Measurements from ENCODE around the gene COG8. TPM values are rescaled to one million over a fixed set of nuclear protein-coding genes. Genes with fewer than 3 reads are reported as not detected.

The COG8 gene
- total RNA-seq, 1 donor from 2014 or later, result 32.4 TPM

DNA sequence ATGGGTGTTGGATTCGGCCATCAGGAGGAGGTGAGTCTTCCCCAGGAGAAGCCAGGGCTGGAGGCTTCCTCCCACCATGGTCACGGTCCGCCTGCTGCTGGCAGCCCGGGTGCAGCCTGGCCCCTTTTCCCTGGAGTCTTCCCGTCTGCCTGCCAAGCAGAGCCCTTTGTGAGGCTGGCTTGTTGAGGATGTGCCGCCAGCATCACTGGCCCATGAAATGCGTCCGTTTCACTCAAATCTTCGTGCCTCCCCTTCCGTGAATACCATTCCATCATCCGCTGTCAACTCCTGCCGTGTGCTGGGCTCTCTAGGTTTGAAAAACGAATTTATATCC, 18.7 kb downstream of the COG8 start:
- no peak overlapping the region for H3K27ac Mint-ChIP-seq (ENCODE audit: unreplicated experiment)
- DNase-seq (ENCODE audit: low read depth) (no peak), FAIRE-seq (no peak)
- no peaks in the 10 kb centered on the region for H3K27me3 Mint-ChIP-seq (ENCODE audit: low read depth, unreplicated experiment)
- H3K27me3 ChIP-seq (ENCODE audit: insufficient read depth, low read length), result no peaks in the 10 kb centered on the region
- no peaks in the 10 kb centered on the region for H3K4me1 ChIP-seq (ENCODE audit: insufficient read depth, low read length)
- H2AFZ ChIP-seq (ENCODE audit: low read depth, low read length), result no peak overlapping the region
- peaks cover 21% of the 10 kb centered on the region for H3K36me3 Mint-ChIP-seq (ENCODE audit: low read depth, unreplicated experiment)
- no peak overlapping the region for H3K27ac ChIP-seq (ENCODE audit: low read depth, low read length)
- H3K9me3 Mint-ChIP-seq (ENCODE audit: unreplicated experiment), result no peaks in the 10 kb centered on the region
- no peak overlapping the region for H3K4me3 Mint-ChIP-seq (ENCODE audit: unreplicated experiment)
- H3K4me3 ChIP-seq (ENCODE audit: insufficient read depth, low read depth, low read length), result no peak overlapping the region
- H3K4me2 ChIP-seq (ENCODE audit: low read length), result no peak overlapping the region
- TF ChIP-seq, protein P1, sequence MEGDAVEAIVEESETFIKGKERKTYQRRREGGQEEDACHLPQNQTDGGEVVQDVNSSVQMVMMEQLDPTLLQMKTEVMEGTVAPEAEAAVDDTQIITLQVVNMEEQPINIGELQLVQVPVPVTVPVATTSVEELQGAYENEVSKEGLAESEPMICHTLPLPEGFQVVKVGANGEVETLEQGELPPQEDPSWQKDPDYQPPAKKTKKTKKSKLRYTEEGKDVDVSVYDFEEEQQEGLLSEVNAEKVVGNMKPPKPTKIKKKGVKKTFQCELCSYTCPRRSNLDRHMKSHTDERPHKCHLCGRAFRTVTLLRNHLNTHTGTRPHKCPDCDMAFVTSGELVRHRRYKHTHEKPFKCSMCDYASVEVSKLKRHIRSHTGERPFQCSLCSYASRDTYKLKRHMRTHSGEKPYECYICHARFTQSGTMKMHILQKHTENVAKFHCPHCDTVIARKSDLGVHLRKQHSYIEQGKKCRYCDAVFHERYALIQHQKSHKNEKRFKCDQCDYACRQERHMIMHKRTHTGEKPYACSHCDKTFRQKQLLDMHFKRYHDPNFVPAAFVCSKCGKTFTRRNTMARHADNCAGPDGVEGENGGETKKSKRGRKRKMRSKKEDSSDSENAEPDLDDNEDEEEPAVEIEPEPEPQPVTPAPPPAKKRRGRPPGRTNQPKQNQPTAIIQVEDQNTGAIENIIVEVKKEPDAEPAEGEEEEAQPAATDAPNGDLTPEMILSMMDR (IDR thresholded peaks at IDR 0.05; ENCODE audit: insufficient read depth, low read depth, low read length), result no peak
- no peak for TF ChIP-seq EZH2 (IDR thresholded peaks at IDR 0.05; ENCODE audit: insufficient read depth, low read length)
- no peaks in the 10 kb centered on the region for H3K9me3 ChIP-seq (ENCODE audit: insufficient read depth, low read depth, low read length)
- peaks cover 71% of the 10 kb centered on the region for H4K20me1 ChIP-seq (ENCODE audit: insufficient read depth, low read length)
- no peak overlapping the region for H3K9ac ChIP-seq (ENCODE audit: low read length)
- H3K36me3 ChIP-seq (ENCODE audit: insufficient read depth, low read length), result peaks cover 61% of the 10 kb centered on the region
- no peaks in the 10 kb centered on the region for H3K4me1 Mint-ChIP-seq (ENCODE audit: low read depth, unreplicated experiment)
- peaks cover 62% of the 10 kb centered on the region for H3K79me2 ChIP-seq (ENCODE audit: insufficient read depth, low read length)

DNA sequence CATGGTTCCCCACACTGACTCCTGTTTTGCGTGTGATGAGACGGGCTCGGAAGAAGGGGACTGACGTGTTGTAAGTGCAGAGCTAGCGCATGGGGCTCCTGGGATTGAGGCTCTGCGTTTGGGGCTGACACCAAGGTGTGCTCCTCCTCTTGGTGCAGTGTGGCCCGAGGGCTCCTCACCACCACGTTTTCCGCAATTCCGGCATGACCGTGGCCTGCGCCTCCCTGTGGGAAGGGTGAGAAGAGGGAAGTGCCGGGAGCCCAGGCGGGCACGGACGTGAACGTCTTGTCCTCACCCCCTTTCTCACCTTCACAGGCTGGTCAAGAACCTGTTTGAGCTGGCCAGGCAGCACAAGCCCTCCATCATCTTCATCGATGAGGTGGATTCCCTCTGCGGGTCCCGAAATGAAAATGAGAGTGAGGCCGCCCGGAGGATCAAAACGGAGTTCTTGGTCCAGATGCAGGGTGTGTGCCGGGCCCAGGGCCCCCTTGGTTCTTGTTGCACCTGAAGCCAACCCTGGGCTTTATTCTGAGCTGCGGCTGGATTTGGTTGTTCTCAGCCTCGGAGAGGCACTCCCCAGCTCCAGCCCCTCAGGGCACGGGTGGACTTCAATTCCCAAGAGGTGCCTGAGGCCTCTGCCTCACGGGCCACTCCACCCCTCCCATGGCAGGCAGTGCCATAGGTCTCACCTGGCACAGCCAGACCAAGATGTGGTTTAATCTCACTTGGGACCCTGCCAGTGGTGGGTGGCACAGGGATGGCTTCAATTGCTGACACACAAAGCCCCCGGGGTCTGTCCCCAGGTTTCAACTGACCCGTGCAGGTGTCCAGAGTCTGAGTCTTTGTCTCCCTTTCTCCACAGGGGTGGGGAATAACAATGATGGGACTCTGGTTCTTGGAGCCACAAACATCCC, 19.3 kb downstream of the COG8 start:
- Histone ChIP-seq H3K4me2 (ENCODE audit: low read length) (no peak overlapping the region), H3K9ac (ENCODE audit: low read length) (no peak overlapping the region), H3K4me3 (ENCODE audit: insufficient read depth, low read depth, low read length) (no peak overlapping the region), H2AFZ (ENCODE audit: low read depth, low read length) (no peak overlapping the region), H3K27ac (ENCODE audit: low read depth, low read length) (no peak overlapping the region), H3K27me3 (ENCODE audit: insufficient read depth, low read length) (no peaks in the 10 kb centered on the region), H3K36me3 (ENCODE audit: insufficient read depth, low read length) (peaks cover 64% of the 10 kb centered on the region), H3K9me3 (ENCODE audit: insufficient read depth, low read depth, low read length) (no peaks in the 10 kb centered on the region), H4K20me1 (ENCODE audit: insufficient read depth, low read length) (peaks cover 74% of the 10 kb centered on the region), H3K4me1 (ENCODE audit: insufficient read depth, low read length) (no peaks in the 10 kb centered on the region), H3K79me2 (ENCODE audit: insufficient read depth, low read length) (peaks cover 65% of the 10 kb centered on the region)
- FAIRE-seq, result no peak
- H3K27ac Mint-ChIP-seq (ENCODE audit: unreplicated experiment), result no peak overlapping the region
- H3K36me3 Mint-ChIP-seq (ENCODE audit: low read depth, unreplicated experiment), result peaks cover 23% of the 10 kb centered on the region
- H3K4me3 Mint-ChIP-seq (ENCODE audit: unreplicated experiment), result no peak overlapping the region
- H3K27me3 Mint-ChIP-seq (ENCODE audit: low read depth, unreplicated experiment), result no peaks in the 10 kb centered on the region
- TF ChIP-seq EZH2 (IDR thresholded peaks at IDR 0.05; ENCODE audit: insufficient read depth, low read length), result no peak
- TF ChIP-seq, protein P1 (IDR thresholded peaks at IDR 0.05; ENCODE audit: insufficient read depth, low read depth, low read length), result no peak
- no peak for DNase-seq (ENCODE audit: low read depth)
- no peaks in the 10 kb centered on the region for H3K9me3 Mint-ChIP-seq (ENCODE audit: unreplicated experiment)
- no peaks in the 10 kb centered on the region for H3K4me1 Mint-ChIP-seq (ENCODE audit: low read depth, unreplicated experiment)

DNA sequence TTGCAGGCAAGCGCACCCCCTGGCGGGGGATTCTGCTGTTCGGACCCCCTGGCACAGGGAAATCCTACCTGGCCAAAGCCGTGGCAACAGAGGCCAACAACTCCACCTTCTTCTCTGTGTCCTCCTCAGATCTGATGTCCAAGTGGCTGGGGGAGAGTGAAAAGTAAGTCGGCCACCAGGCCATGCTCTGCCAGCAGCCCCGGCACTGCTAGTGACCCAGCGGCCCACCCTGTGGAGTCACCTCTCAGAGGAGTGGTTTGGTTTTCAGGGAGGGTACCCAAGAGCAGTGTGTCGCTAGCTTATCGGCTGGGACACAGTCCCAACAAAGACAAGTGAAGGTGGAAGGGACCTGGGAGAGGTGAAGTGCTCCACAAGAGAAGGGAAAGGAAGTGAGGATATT, 20.0 kb downstream of the COG8 start:
- Histone ChIP-seq H3K27ac (ENCODE audit: low read depth, low read length) (no peak overlapping the region), H3K79me2 (ENCODE audit: insufficient read depth, low read length) (peaks cover 64% of the 10 kb centered on the region), H2AFZ (ENCODE audit: low read depth, low read length) (no peak overlapping the region), H3K4me1 (ENCODE audit: insufficient read depth, low read length) (no peaks in the 10 kb centered on the region), H3K4me2 (ENCODE audit: low read length) (no peak overlapping the region), H3K36me3 (ENCODE audit: insufficient read depth, low read length) (peaks cover 58% of the 10 kb centered on the region), H4K20me1 (ENCODE audit: insufficient read depth, low read length) (peaks cover 73% of the 10 kb centered on the region), H3K9me3 (ENCODE audit: insufficient read depth, low read depth, low read length) (no peaks in the 10 kb centered on the region), H3K27me3 (ENCODE audit: insufficient read depth, low read length) (no peaks in the 10 kb centered on the region), H3K4me3 (ENCODE audit: insufficient read depth, low read depth, low read length) (no peak overlapping the region), H3K9ac (ENCODE audit: low read length) (no peak overlapping the region)
- H3K36me3 Mint-ChIP-seq (ENCODE audit: low read depth, unreplicated experiment), result peaks cover 23% of the 10 kb centered on the region
- no peak for DNase-seq (ENCODE audit: low read depth)
- no peak overlapping the region for H3K27ac Mint-ChIP-seq (ENCODE audit: unreplicated experiment)
- TF ChIP-seq, protein P1 (IDR thresholded peaks at IDR 0.05; ENCODE audit: insufficient read depth, low read depth, low read length), result no peak
- TF ChIP-seq EZH2 (IDR thresholded peaks at IDR 0.05; ENCODE audit: insufficient read depth, low read length), result no peak
- no peak for FAIRE-seq
- H3K4me3 Mint-ChIP-seq (ENCODE audit: unreplicated experiment), result no peak overlapping the region
- H3K27me3 Mint-ChIP-seq (ENCODE audit: low read depth, unreplicated experiment), result no peaks in the 10 kb centered on the region
- H3K4me1 Mint-ChIP-seq (ENCODE audit: low read depth, unreplicated experiment), result no peaks in the 10 kb centered on the region
- no peaks in the 10 kb centered on the region for H3K9me3 Mint-ChIP-seq (ENCODE audit: unreplicated experiment)

Measured in astrocyte (in vitro differentiated cells and primary cell).